ENCODE measurements around the gene TYMS.

TYMS gene

DNA sequence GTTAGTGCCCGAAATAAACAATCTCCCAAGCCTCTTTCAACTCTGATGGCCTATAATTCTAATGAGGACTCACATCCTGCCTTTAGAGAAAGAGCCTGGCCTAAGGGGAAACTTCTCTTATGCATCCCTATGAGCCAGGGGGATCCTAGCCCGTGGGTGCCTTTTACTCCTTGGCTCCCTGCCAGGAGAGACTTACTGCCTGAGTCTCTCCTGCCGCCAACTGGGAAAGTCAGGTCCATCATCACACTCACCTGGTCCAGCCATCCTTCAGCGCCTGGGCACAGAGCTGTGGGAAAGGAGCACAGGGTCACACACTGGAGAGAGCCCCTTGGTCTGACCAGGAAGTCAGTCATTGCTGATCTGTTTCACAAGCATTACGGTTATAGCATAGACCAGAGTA lies 30.9 kb downstream of the TYMS start:
- H3K9ac ChIP-seq (ENCODE audit: low read length in 2 of 2) = no peak overlapping the region
- no peaks in the 10 kb centered on the region for H3K9me3 ChIP-seq (ENCODE audit: control insufficient read depth in 2 of 2, low read length in 2 of 2)
- H3K27me3 ChIP-seq (ENCODE audit: control insufficient read depth in 1 of 2, insufficient read depth in 2 of 2, low read length in 2 of 2) = no peaks in the 10 kb centered on the region
- no peak overlapping the region for H3K27ac ChIP-seq (ENCODE audit: low read length)
- H3K36me3 ChIP-seq (ENCODE audit: control insufficient read depth in 2 of 2, insufficient read depth in 2 of 2, low read length in 2 of 2) = peaks cover 35% of the 10 kb centered on the region in 2 donors
- no peak overlapping the region for H3K4me3 ChIP-seq (ENCODE audit: low read length in 2 of 2)
- peaks cover 2% of the 10 kb centered on the region for H3K4me1 ChIP-seq (ENCODE audit: control insufficient read depth, insufficient read depth, low read length)

DNA sequence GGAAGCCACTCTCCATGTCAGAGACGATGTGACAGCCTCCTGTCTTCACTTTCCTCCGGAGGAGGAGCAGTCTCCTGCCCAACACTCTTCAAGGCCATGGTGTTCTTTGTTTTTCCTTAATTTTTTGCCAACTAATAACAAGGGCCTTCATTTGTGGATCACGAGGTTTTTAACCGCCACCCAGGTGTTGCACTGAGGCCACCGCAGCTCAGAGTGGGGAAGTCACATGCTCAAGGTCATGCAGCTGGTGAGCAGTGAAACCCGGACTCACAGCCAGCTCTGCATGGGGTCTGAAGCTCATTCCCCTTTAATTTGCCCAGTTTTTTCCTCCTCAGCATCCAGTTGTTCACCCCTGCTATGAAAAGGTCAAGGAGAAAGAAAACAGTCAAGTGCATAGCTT lies 35.4 kb downstream of the TYMS start:
- Histone ChIP-seq H3K27ac (ENCODE audit: low read length) (no peak overlapping the region), H3K9me3 (ENCODE audit: control insufficient read depth in 2 of 2, low read length in 2 of 2) (no peaks in the 10 kb centered on the region), H3K4me3 (ENCODE audit: low read length in 2 of 2) (no peak overlapping the region), H3K27me3 (ENCODE audit: control insufficient read depth in 1 of 2, insufficient read depth in 2 of 2, low read length in 2 of 2) (no peaks in the 10 kb centered on the region), H3K9ac (ENCODE audit: low read length in 2 of 2) (no peak overlapping the region), H3K36me3 (ENCODE audit: control insufficient read depth in 2 of 2, insufficient read depth in 2 of 2, low read length in 2 of 2) (peaks cover 10 to 22% of the 10 kb centered on the region in 2 donors), H3K4me1 (ENCODE audit: control insufficient read depth, insufficient read depth, low read length) (peaks cover 9% of the 10 kb centered on the region)

DNA sequence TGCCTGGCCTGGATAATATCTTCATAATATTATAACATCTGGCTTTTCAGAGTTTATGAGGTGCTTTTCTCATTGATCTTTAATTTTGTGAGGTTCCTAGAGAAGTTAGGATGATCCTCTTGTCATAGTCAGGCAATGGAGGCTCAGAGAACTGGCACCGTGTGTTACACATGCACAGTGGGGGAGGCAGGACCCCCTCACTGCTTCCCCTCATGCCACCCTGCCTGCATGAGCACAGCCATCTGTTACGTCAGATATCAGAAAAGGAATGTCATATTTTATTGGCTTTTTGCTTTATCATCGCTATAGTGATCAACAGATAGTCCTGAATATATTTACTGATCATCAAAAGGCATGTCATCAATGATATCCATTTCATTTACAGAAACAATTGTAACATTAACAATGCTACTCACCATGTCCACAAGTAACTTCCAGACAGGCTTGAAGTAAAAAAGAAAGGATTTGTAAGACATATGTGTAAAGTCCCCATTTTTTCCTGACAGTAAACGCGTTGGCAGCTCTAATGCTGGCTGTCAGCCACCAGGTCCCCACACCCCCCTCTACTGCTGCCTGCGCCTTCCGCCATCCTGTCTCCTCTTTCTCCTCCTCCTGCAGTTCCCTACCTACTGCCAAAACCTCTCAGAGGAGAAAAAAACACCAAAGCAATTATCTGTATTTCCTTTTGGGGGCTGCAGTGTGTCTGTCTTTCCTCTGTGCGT lies 36.2 kb downstream of the TYMS start:
- Histone ChIP-seq H3K27me3 (ENCODE audit: control insufficient read depth in 1 of 2, insufficient read depth in 2 of 2, low read length in 2 of 2) (no peaks in the 10 kb centered on the region), H3K9ac (ENCODE audit: low read length in 2 of 2) (no peak overlapping the region), H3K27ac (ENCODE audit: low read length) (no peak overlapping the region), H3K36me3 (ENCODE audit: control insufficient read depth in 2 of 2, insufficient read depth in 2 of 2, low read length in 2 of 2) (peaks cover 10 to 21% of the 10 kb centered on the region in 2 donors), H3K4me3 (ENCODE audit: low read length in 2 of 2) (no peak overlapping the region), H3K9me3 (ENCODE audit: control insufficient read depth in 2 of 2, low read length in 2 of 2) (no peaks in the 10 kb centered on the region), H3K4me1 (ENCODE audit: control insufficient read depth, insufficient read depth, low read length) (peaks cover 9% of the 10 kb centered on the region)

- H3K36me3 ChIP-seq (ENCODE audit: control insufficient read depth in 2 of 2, insufficient read depth in 2 of 2, low read length in 2 of 2) = peaks cover 4 to 8% of the 10 kb centered on the region in 2 donors
- H3K27me3 ChIP-seq (ENCODE audit: control insufficient read depth in 1 of 2, insufficient read depth in 2 of 2, low read length in 2 of 2) = no peaks in the 10 kb centered on the region
- no peak overlapping the region for H3K9ac ChIP-seq (ENCODE audit: low read length in 2 of 2)
- H3K27ac ChIP-seq (ENCODE audit: low read length) = no peak overlapping the region
- no peaks in the 10 kb centered on the region for H3K9me3 ChIP-seq (ENCODE audit: control insufficient read depth in 2 of 2, low read length in 2 of 2)
- H3K4me1 ChIP-seq (ENCODE audit: control insufficient read depth, insufficient read depth, low read length) = peaks cover 9% of the 10 kb centered on the region
- H3K4me3 ChIP-seq (ENCODE audit: low read length in 2 of 2) = no peak overlapping the region
These were observed 39.6 kb downstream of the TYMS start for GRCh38 chr18:697012-697411.

DNA sequence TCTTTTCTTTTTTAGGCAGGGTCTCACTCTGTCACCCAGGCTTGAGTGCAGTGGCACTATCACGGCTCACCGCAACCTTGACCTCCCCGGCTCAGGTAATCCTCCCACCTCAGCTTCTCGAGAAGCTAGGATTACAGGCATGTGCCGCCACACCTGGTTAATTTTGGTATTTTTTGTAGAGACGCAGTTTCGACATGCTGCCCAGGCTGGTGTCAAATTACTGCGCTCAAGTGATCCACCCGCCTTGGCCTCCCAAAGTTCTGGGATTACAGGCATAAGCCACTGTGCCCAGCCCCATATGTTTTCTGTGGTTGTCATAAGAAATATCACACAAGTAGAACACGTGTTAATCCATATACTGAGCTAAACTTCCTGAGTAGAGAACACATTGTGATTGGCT lies 40.3 kb downstream of the TYMS start:
- H3K4me3 ChIP-seq (ENCODE audit: low read length in 2 of 2) = no peak overlapping the region
- H3K27ac ChIP-seq (ENCODE audit: low read length) = no peak overlapping the region
- no peaks in the 10 kb centered on the region for H3K9me3 ChIP-seq (ENCODE audit: control insufficient read depth in 2 of 2, low read length in 2 of 2)
- no peaks in the 10 kb centered on the region for H3K27me3 ChIP-seq (ENCODE audit: control insufficient read depth in 1 of 2, insufficient read depth in 2 of 2, low read length in 2 of 2)
- H3K36me3 ChIP-seq (ENCODE audit: control insufficient read depth in 2 of 2, insufficient read depth in 2 of 2, low read length in 2 of 2) = peaks cover under 1 to 4% of the 10 kb centered on the region in 2 donors
- no peak overlapping the region for H3K9ac ChIP-seq (ENCODE audit: low read length in 2 of 2)
- peaks cover 10% of the 10 kb centered on the region for H3K4me1 ChIP-seq (ENCODE audit: control insufficient read depth, insufficient read depth, low read length)

DNA sequence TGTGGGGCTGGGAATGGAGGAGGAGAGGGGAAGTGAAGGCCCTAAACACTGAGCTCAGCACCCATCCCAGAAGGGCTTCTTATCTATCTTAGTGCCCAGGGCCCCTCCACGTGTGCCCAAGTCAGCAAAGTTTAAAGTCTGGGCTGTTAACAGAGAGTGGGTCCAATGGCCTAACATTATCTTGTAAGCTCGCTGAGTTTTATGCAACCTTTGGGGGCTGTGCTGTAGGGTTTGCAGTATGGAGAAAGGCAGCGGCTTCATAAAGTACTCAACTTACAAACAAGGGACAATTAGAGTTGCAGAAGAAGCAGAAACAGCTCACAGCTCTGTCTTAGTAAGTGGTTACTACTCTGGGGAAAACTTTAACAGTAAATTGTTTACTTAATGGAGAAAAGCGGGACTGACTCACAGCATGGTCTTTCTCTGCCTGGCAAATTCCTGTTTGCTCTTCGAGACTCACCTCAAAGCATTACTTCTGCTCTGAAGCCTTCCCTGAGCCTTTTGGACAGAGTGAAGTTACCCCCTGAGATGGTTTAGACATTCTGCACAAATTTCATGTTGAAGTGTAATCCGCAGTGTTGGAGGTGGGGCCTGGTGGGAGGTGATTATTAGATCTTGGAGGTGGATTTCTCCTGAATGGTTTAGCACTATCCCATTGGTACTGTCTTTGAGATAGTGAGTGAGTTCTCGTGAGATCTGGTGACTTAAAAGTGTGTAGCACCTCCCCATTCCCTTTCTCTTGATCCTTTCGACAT lies 45.9 kb downstream of the TYMS start:
- H3K27ac ChIP-seq (ENCODE audit: low read length) = peak overlapping the region; percentile 13
- no peaks in the 10 kb centered on the region for H3K9me3 ChIP-seq (ENCODE audit: control insufficient read depth in 2 of 2, low read length in 2 of 2)
- peaks cover 12% of the 10 kb centered on the region for H3K4me1 ChIP-seq (ENCODE audit: control insufficient read depth, insufficient read depth, low read length)
- peak overlapping the region in 1 of 2 donors; percentile 41 for H3K9ac ChIP-seq (ENCODE audit: low read length in 2 of 2)
- no peaks in the 10 kb centered on the region for H3K27me3 ChIP-seq (ENCODE audit: control insufficient read depth in 1 of 2, insufficient read depth in 2 of 2, low read length in 2 of 2)
- peaks cover 0 to 5% of the 10 kb centered on the region in 2 donors for H3K36me3 ChIP-seq (ENCODE audit: control insufficient read depth in 2 of 2, insufficient read depth in 2 of 2, low read length in 2 of 2)
- peak overlapping the region; percentile 46 to 49 for H3K4me3 ChIP-seq (ENCODE audit: low read length in 2 of 2)

GRCh38 chr18:706405-706804 lies 49.0 kb downstream of the TYMS start:
- no peak overlapping the region for H3K4me3 ChIP-seq (ENCODE audit: low read length in 2 of 2)

GRCh38 chr18:708096-708495 lies 50.6 kb downstream of the TYMS start:
- Histone ChIP-seq H3K9ac (ENCODE audit: low read length in 2 of 2) (no peak overlapping the region), H3K4me3 (ENCODE audit: low read length in 2 of 2) (no peak overlapping the region), H3K27ac (ENCODE audit: low read length) (no peak overlapping the region), H3K4me1 (ENCODE audit: control insufficient read depth, insufficient read depth, low read length) (peaks cover 24% of the 10 kb centered on the region), H3K27me3 (ENCODE audit: control insufficient read depth in 1 of 2, insufficient read depth in 2 of 2, low read length in 2 of 2) (no peaks in the 10 kb centered on the region), H3K36me3 (ENCODE audit: control insufficient read depth in 2 of 2, insufficient read depth in 2 of 2, low read length in 2 of 2) (peaks cover 0 to 10% of the 10 kb centered on the region in 2 donors), H3K9me3 (ENCODE audit: control insufficient read depth in 2 of 2, low read length in 2 of 2) (no peaks in the 10 kb centered on the region)

More at GRCh38 chr18:706405-706804, 49.0 kb downstream of the TYMS start:
- Histone ChIP-seq H3K36me3 (ENCODE audit: control insufficient read depth in 2 of 2, insufficient read depth in 2 of 2, low read length in 2 of 2) (peaks cover 0 to 10% of the 10 kb centered on the region in 2 donors), H3K9ac (ENCODE audit: low read length in 2 of 2) (no peak overlapping the region), H3K9me3 (ENCODE audit: control insufficient read depth in 2 of 2, low read length in 2 of 2) (no peaks in the 10 kb centered on the region), H3K27me3 (ENCODE audit: control insufficient read depth in 1 of 2, insufficient read depth in 2 of 2, low read length in 2 of 2) (no peaks in the 10 kb centered on the region), H3K27ac (ENCODE audit: low read length) (no peak overlapping the region), H3K4me1 (ENCODE audit: control insufficient read depth, insufficient read depth, low read length) (peaks cover 23% of the 10 kb centered on the region)

DNA sequence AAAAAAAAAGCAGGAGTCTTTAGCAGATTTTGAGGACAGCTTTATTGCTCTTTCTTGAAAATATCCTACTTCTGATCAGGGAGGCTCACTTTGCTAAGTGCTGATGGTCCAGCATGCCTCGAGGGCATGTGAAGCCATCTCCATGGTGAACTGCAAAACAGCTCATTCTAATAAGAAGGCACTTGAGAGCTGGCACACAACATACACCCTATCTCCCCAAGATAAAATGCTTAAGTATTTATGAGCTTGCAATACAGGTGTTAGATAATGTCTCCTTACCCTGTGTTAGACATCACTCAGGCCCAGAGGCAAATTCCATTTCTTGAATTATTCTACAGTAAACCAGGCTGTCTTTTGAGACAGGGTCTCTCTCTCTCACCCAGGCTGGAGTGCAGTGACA lies 52.3 kb downstream of the TYMS start:
- no peak overlapping the region for H3K9ac ChIP-seq (ENCODE audit: low read length in 2 of 2)
- no peaks in the 10 kb centered on the region for H3K9me3 ChIP-seq (ENCODE audit: control insufficient read depth in 2 of 2, low read length in 2 of 2)
- peaks cover 0 to 9% of the 10 kb centered on the region in 2 donors for H3K36me3 ChIP-seq (ENCODE audit: control insufficient read depth in 2 of 2, insufficient read depth in 2 of 2, low read length in 2 of 2)
- no peak overlapping the region for H3K4me3 ChIP-seq (ENCODE audit: low read length in 2 of 2)
- H3K27ac ChIP-seq (ENCODE audit: low read length) = no peak overlapping the region
- H3K4me1 ChIP-seq (ENCODE audit: control insufficient read depth, insufficient read depth, low read length) = peaks cover 15% of the 10 kb centered on the region
- no peaks in the 10 kb centered on the region for H3K27me3 ChIP-seq (ENCODE audit: control insufficient read depth in 1 of 2, insufficient read depth in 2 of 2, low read length in 2 of 2)

DNA sequence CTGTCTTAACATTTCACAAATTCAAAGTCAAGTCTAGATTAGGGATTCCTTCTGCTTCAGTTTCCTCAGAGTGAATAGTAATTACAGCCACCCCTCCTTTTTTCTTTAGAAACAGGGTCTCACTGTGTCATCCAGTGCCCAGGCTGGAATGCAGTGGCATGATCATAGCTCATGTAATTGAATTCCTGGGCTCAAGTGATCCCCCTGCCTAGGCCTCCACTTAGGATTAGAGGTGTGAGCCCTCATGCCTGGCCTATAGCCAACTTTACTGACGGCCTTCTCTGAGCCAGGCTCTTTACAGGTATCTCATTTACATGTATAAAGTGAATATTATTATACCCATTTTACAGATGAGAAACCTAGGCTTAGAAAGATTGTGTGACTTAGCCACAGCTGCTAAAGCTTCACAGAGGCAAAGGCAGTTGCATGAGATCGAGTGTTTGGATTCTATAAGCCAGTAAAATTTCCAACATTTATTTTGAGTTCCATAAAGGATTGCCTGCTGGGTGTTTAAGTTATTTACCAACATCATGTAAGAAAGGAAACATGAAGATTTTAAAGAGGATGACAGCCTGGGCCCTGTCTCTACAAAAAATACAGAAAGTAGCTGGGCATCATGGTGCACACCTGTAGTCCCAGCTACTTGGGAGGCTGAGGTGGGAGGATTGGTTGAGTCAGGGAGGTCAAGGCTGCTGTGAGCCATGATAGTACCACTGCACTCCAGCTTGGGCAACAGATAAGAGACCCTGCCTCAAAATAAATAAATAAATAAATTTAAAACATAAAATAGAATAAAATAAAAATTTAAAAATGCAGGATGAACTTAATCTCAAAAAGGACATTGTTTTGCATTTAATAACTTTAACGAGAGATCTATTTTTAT lies 53.2 kb downstream of the TYMS start:
- Histone ChIP-seq H3K9me3 (ENCODE audit: control insufficient read depth in 2 of 2, low read length in 2 of 2) (no peaks in the 10 kb centered on the region), H3K27me3 (ENCODE audit: control insufficient read depth in 1 of 2, insufficient read depth in 2 of 2, low read length in 2 of 2) (no peaks in the 10 kb centered on the region), H3K36me3 (ENCODE audit: control insufficient read depth in 2 of 2, insufficient read depth in 2 of 2, low read length in 2 of 2) (peaks cover 0 to 7% of the 10 kb centered on the region in 2 donors), H3K27ac (ENCODE audit: low read length) (no peak overlapping the region), H3K4me3 (ENCODE audit: low read length in 2 of 2) (peak overlapping the region; percentile 56 to 87), H3K9ac (ENCODE audit: low read length in 2 of 2) (peak overlapping the region in 1 of 2 donors; percentile 68), H3K4me1 (ENCODE audit: control insufficient read depth, insufficient read depth, low read length) (peaks cover 15% of the 10 kb centered on the region)
